Measurements from ENCODE around the gene DNAJB1.
"Not testable (repeated sequence)": the region's sequence is repeated elsewhere in the genome, so short reads cannot be mapped to it uniquely, and the experiment has no call there.

Gene DNAJB1

DNA sequence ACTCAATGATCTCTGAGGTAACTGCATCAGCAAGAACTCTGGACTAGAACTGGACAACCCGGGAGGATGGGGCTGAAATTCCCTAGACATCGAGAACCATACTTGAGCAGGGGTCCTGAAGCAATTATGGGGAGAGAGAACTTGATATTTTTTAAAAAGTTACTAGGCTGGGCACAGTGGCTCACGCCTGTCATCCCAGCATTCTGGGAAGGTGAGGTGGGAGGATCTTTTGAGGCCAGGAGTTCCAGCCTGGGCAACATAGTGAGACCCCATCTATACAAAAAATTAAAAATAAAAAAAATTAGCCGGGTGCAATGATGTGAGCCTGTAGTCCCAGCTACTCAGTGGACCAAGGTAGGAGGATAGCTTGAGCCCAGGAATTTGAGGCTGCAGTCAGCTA lies 2.3 kb upstream of the DNAJB1 start:
- DNase-seq (ENCODE audit: low read depth in 2 of 2): no peak

DNA sequence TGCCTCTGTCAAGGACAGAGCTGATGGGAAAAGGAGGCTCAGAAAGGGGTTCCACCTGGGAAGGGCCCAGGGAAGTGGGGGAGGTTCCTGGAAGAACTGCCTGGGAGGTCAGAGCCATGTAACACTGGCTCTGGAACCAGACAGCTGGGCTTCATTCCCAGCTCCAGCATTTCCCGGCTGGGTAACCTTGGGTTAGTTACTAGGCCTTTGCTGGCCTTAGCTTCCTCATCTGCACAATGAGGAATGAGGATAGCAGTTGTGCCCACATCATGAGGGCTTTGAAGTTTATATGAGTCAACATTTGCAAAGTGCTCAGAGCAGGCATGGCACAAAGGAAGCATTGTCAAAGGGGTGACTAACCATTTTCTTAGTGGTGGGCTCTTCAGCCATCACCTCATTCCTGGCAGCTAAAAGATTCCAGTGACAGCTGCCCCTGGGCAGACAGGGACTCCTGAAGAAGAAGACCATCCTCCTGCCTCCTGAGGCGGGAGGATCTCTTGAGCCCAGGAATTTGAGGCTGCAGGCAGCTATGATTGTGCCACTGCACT lies 1.7 kb upstream of the DNAJB1 start:
- no peak for DNase-seq (ENCODE audit: low read depth in 2 of 2)

DNA sequence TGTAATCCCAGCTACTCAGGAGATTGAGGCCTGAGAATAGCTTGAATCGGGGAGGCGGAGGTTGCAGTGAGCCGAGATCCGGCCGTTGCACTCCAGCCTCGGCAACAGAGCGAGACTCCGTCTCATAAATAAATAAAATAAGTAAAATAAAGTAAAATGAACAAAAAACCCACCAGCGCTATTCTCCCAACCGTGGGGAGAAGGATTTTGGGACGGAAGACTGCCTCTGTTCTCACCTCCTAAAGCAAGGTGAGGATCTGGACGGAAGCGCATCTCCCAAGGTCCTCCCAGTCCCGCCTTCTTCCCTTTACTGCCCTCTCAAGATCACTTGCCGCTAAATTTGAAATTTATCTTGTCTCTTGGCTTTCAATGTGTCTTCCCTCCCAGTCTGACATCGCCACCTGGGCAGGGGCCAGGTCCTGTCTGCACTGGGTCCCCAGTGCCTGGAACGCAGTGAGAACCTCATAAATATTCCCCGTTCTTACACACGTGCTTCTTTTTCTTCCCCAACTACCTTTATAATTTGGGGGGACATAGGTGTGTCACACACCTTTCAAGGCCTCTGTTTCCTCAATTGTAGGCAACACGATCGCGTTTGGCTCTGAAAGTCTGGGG lies 1.2 kb upstream of the DNAJB1 start:
- no peak for DNase-seq (ENCODE audit: low read depth in 2 of 2)

DNA sequence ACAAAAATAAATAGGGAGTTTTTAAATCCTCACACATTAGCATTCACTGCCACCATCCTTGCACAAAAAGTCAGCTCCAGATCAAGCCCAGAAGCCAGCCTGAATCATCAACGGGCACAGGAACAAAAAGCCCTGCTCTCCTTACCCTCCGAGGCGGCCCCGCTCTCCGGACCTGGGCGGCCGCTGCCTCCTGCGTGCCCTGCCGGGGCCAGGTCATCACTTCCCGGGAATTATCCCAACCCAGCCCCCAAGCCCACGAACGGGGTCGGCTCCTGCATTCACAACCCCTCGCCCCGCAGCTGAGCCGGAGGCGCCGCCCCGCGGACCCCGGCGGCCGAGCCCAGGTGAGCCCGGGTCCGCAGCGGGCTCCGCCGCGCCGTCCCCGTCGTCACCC lies 754 bp downstream of the DNAJB1 start:
- DNase-seq (ENCODE audit: low read depth in 2 of 2): no peak

DNA sequence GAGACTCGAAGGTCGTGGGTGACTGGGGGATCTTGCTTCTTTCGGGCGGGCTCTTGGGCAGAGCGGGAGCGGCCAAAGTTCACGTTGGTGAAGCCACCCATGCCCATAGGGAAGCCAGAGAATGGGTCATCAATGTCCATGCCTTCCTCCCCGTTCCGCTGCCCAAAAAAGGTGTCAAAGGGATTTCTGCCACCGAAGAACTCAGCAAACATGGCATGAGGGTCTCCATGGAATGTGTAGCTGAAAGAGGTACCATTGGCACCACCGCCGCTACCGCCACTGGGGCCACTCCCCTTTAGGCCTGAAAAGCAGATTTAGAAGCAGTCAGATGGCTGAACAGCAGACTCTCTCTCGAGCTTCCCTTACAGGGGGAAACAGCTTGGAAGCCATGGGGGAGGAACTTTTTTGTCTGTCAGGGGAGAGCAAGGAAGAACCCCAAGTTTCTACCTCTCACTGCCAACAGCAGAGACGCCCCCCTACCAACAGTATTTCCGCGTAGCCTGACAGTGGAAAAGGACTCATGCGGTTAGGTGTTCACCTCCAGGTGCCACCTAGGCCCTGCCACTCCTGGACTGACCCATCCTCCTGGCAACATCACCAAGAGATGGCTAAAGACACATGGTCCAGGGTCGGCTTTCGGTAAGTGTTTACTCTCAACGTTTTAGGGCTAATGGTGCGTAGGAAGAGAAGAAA lies 1.3 kb downstream of the DNAJB1 start:
- no peak for DNase-seq (ENCODE audit: low read depth in 2 of 2)

DNA sequence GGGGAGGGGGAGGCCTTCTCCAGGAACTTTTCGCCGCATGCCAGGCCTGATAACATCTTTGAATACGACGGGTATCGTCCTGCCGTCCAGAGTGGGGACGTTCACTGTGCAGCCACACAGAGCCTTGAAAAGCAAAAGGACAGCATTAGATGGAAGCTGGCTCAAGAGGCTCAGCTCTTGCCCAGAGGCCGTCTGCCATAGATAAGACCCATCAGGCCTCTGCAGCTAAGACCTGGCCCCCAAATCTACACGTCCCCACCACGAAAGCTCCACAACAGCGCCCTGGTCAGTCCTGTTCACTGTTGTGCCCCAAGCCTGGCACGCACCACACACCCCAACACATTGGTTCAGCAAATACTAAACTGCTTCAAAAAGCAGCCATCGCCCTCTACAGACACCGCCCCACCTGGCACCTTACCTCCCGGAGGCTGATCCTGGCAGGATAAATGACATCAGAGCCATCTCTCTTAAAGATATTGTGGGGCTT lies 2.1 kb downstream of the DNAJB1 start:
- no peak for DNase-seq (ENCODE audit: low read depth in 2 of 2)

DNA sequence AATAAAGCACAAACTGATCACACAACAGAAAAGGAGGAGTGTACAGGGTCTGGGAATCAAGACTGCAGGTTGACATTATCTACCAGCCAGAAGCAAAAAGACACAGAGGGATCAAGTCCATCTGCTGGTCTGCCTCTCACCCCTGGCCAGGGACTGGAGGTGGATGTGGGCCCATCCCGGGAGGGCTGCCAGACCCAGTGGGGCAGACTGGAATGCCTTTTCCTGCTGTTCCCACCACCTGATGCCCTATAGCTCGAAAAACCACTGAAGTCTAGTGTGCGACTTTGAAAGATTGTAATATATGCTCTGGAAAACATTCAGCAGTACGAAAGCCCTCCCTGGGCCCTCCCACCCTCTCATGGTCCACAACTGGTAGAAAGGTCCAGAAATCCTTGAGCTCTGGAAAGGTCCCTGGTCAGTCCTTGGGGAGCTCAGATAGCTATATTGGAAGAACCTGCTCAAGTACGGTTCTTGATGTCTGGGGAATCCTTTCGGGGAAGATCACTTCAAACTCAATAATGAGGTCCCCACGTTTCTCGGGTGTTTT lies 2.6 kb downstream of the DNAJB1 start:
- no peak for DNase-seq (ENCODE audit: low read depth in 2 of 2)

DNA sequence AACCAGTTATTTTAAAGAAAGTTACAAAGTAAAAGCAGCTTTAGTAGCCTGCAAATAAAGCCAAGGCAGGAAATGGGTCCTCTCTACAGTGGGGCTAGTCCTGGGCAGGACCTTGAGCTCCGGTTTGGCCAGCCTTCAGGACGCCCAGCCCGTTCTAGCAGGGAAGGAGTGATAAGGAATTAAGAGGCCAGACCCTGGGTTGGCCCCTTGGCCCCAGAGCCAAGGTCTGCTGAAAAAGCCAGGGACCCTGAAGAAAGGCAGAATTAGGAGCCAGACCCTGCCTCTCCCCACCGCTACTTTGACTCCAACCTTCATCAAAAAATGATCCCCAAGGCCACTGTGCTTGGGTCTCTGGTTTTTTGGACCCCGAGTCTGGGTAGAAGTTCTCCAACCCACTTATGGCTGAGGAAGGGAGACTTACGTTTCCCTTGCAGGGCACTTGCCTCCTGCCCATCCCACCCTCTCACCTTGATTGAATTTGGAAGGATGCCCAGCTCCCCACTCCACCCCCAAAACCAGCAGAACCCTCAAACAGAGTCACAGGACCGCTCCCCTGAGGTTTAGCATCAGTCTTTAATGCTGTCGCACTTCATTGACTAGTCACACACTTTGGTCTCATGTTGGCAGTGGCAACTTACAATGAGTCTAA lies 3.9 kb downstream of the DNAJB1 start:
- DNase-seq (ENCODE audit: low read depth in 2 of 2): no peak

DNA sequence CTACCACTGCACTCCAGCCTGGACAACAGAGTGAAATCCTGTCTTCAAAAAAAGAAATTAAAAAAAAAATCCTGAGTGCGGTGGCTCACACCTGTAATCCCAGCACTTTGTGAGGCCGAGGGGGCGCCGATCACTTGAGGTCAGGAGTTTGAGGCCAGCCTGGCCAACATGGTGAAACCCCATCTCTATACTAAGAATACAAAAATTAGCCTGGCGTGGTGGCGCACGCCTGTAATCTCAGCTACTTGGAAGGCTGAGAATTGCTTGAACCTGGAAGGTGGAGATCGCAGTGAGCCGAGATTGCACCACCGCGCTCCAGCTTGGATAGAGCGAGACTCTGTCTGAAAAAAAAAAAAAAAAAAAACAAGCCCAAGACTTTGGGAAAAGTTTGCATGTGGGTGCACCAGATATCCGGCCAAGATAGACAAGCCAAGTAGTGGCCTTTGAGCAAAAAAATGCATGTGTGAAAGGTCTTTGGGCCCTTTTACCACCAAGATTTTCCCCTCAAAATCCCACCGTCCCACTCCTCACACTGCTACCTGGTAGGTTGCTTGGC lies 5.7 kb downstream of the DNAJB1 start:
- no peak for DNase-seq (ENCODE audit: low read depth in 2 of 2)

DNA sequence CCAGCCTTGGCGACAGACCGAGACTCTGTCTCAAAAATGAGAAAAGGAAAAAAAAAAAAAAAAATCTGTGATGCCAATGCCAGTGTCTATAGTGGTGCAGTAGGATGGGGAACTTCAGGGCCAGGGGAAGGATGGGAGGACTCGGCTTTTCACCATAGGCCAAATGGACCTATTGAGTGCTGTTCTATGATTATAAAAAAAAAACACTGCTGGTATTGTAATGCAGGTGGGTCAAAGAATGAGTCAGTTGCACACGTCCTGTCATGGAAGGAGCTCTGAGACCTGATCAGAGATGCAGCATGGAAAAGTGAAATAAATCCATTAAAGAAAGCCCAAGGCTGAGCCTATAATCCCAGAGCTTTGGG lies 7.0 kb downstream of the DNAJB1 start:
- no peak for DNase-seq (ENCODE audit: low read depth in 2 of 2)

DNA sequence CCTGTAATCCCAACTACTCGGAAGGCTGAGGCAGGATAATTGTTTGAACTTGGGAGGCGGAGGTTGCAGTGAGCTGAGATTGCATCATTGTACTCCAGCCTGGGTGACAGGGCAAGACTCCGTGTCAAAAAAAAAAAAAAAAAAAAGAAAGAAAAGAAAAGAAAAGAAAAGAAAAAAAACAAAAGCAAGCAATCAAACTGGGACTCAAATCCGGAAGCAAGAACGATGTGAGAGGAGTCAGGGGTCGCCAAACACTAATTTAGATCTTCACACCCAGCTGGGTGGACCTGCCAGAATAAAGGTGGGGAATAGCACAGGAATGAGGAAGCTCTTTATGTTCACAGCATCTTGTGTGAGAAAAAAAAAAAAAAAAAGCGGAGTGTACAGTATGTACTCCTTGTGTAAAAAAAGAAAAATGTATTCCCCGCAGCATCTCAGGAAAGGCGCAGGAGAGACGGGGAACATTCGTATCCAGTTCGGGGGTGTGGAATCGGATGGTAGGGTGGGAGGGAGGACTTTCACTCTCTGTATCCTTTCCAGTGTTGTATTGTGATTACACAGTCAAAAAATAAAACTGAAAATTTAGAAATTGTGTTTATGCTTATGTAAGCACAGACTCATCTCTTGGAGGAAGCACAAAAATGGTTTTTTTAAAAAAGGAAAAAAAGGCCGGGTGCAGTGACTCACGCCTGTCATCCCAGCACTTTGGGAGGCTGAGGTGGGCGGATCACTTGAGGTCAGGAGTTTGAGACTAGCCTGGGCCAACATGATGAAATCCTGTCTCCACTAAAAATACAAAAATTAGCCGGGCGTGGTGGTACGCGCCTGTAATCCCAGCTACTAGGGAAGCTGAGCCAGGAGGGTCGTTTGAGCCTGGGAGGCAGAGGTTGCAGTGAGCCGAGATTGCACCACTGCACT lies 7.6 kb downstream of the DNAJB1 start:
- no peak for DNase-seq (ENCODE audit: low read depth in 2 of 2)

DNA sequence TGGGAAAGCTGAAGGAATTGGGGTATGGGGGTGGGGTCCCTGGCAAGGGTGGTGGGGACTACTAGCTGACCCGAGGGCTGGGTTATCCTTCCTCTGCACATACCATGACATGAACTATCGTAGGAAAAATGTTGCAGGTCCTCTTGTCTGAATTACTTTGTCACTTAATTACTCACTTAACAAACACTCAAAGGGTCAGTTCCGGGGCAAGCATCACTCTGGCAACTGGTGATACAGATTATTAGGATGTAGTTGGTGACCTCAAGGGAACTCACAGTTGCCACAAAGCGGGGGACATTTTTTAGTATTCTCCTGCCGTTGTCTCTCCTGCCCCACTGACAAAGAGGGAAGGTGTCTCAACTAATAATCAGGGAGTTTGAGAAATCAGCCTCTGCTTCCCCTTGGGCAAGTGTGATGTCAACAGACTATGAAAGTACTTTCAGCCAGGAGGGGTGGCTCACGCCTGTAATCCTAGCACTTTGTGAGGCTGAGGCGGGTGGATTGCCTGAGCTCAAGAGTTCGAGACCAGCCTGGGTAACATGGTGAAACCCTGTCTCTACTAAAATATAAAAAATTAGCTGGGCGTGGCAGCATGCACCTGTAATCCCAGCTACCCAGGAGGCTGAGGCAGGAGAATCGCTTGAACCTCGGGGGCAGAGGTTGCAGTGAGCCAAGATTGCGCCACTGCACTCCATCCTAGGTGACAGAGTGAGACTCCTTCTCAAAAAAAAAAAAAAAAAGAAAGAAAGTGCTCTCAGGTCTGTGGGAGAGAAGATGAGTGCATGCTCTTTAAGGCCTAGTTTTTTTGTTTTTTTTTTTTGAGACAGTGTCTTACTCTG lies 10.3 kb downstream of the DNAJB1 start:
- DNase-seq (ENCODE audit: low read depth in 2 of 2): no peak

DNA sequence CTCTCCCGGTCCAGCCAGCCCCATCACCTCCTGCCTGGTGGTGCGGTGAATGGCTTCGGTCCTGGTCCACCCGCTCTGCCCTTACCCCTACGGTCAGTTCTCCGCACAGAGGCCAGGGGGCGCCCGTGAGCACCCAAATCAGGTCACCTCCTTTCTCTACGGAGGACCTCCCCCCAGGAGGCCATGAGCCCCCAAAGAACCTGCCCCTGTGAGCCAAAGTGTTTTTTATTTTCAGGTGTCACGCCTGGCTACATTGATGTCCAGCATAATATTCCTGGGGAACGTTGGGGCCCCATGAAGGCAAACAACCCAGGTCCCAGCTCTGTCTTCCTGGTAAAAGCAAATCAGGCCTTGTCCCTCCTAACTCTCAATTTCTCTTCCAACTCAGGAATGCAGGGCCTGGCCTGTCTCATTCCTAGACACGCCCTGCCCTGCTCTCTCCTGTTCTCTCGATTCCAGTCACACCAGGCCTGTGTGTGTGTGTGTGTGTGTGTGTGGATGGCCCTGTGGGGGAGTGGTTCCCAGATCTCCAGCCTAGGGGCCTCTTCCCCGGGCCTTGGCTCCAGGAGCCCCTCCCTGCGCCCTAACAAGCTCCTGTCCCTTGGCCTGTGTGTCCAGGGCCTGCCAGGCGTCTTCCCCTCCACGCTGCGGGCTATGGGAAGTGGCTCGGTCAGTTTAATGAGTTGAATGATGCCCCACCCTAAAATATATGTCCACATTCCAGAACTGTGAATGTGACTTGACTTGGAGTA lies 12.5 kb downstream of the DNAJB1 start:
- peak in 1 of 2 donors; percentile 72 for DNase-seq (ENCODE audit: low read depth in 2 of 2)

DNA sequence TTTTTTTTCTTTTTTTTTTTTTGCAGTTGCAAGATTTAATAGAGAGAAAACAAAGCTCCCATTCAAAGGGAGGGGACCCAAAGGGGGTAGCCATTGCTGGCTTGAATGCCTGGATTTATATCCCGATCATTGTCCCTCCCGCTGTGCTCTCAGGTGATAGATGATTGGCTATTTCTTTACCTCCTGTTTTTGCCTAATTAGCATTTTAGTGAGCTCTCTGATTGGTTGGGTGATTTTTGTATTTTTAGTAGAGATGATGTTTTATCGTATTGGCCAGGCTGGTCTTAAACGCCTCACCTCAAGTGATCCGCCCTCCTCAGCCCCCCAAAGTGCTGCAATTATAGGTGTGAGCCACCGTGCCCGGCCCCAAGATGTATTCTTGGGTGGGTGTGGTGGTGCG lies 13.6 kb downstream of the DNAJB1 start:
- DNase-seq (ENCODE audit: low read depth in 2 of 2): not testable (repeated sequence)

DNA sequence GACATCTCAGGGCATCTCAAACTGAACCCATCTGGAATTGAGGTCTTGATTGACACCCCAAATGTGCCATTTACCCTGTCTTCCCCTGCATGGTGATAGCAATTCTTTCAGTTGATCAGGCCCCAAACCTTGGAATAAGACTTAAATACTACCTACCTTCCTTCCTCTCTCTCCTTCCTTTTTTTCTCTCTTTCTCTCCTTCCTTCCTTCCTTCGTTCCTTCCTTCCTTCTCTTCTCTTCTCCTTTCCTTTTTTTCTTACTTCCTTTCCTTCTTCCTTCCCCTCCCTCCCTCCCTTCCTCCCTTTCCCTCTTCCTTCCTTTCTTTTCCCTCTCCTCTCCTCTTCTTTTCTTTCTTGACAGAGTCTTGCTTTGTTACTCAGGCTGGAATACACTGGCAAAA lies 14.9 kb downstream of the DNAJB1 start:
- no peak for DNase-seq (ENCODE audit: low read depth in 2 of 2)

DNA sequence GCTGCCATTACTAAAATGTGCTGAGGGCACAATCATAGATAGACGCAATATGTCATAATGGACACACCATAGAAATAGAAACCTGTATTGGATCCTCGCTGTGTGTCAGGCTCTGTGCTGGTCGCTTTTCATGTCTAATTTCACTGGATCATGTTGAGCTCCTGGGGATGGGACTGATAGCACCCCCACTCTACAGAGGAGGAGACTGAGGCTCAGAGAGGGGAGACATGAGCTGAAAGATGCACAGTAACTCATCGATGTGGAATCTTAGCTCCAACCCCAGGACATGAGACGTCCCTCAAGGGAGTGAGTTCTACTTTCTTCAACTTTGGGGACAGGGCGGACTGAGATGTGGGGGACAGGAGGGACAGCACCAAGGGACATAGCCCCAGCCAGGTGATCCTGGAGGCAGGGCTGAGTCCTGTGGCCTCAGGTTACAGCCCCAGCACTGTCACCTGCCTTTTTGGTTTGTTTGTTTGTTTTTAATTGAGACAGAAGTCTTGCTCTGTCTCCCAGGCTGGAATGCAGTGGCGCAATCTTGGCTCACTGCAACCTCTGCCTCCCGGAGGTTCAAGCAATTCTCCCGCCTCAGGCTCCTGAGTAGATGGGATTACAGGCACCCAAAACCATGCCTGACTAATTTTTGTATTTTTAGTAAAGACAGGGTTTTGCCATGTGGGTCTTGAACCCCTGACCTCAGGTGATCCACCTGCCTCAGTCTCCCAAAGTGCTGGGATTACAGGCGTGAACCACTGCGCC lies 15.7 kb downstream of the DNAJB1 start:
- no peak for DNase-seq (ENCODE audit: low read depth in 2 of 2)

DNA sequence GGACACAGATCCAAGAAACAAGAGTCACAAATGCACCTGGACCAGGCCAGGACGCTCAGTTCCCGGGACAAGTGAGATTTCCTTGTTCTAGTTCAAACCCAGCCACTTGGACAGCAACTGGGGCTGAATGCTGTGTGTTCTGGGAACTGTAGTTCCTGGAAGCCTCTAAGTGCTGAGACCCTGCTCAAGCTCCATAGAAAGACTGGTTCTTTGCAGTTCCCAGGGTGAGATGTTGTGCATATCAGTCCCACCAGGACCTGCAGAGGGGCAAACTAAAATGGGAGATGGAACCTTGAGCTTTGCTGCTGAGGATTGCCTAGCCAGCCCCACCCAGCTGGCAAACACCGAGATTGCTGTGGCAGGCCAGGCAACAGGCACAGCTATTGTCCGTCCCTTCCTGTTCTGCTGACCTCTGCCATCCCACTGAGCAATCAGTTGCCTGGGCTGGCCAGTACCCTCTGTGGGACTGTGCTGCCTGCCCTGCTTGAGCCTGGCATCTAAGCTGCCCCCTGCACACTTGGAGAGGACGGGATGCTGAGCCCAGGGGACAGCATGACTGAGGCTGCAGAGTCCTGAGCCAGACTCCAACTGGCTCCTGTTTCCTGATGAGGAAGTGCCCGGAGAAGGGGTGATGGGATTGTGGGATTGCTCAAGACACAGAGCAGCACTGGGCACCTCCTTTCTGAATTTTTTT lies 20.8 kb downstream of the DNAJB1 start:
- no peak for DNase-seq (ENCODE audit: low read depth in 2 of 2)

DNA sequence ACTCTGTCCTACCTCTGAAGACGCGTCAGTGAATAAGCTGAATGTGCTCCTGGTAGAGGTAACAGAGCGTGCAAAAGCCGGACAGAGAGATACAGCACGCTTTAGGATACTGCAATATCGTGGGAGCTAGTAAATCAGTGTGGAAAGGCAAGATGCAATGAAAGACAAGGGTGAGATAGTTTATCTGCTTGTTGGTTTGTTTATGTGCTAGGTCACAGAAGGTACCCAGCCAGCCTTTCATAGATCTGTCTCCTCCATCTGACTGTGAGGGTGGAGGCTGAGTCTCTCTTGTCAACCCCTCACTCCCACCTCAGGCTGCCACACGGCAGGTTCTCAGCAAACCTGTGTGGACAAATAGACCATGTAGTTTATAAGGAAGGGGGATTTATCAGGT lies 21.4 kb downstream of the DNAJB1 start:
- DNase-seq (ENCODE audit: low read depth in 2 of 2): no peak

Data from stimulated activated CD4-positive, alpha-beta T cell treated with anti-CD3 and anti-CD28 coated beads, Interleukin-15, amount 100 ng/mL, for 48 hours (primary cell).